Measurements from ENCODE around the gene THPO.
A peak's percentile ranks its signal among the peaks of the same experiment; 100 is the strongest.

Gene THPO

DNA sequence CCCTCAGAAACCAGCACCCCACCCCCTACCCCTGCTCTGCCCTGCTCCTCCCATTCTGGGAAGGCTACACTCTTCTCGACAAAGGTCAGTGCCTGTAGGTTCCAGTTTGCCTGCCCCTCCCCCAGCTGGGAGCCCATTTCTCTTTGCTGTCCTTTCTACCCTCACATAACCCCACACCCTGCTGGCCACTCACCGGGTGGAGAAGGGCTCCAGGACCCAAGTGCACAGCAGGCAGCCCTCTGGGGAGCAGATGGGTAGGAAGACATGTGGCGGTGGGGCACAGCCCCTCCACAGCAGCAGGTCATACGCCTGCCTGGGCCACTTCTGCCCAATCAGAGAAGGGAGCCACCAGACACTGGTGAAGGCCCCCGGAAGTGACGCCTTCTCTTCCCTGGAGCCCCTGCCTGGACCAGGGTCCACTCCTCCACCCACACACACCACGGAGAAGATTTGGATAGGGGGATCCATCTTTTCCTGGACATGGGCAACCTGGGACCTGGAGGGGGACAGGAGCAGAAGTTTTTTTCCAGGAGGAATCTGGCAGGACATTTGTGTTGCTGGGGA is at the start of gene THPO:
Gene THPO, minus strand, starts transcription at position 326 of the 564 bp plus-strand sequence. CDS start 1,948 bp downstream, outside the sequence.
- DNase-seq (ENCODE audit: low spot score): no peak

DNA sequence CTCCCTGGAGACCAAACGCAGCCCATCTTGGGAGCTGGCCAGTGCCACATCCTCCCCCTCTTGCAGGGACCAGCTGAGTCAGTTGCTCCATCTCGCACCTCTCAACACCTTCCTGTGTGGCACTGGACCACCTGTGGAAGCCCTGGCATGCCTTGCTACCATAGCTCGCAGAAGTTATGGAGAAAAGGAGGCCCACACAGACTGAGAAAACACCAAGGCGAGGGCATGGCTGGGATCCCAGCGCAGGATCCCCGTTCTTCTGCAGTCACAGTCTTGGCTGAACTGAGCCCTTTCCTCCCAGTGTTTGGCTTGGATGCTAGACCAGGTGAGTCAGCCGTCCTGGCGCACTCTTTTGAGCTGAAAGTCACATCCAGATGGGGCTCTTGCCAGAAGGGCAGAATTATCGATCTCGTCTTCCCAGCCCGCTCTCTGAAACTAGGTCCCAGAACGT is 48.7 kb upstream of the THPO start:
- no peak for DNase-seq (ENCODE audit: low spot score)

DNA sequence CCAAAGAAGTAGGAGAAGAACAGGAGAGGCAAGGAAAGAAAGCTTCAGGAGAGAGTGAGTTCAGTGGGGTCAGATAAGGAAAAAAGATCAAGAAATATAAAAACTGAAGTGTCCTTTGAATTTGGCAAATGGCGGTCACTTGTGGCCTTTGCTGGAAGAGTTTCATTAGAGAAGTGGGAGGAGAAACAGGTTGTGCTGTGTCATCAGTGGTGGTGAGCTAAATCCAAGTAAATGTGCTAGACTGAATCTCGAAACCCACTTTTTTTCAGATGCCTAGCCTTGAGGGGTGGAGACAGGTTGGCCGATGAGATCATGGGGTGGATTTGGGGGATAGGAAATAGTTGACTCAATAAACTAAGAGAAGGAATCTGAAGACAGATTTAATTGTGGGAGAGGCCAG is 45.6 kb upstream of the THPO start:
- DNase-seq (ENCODE audit: low spot score): no peak

DNA sequence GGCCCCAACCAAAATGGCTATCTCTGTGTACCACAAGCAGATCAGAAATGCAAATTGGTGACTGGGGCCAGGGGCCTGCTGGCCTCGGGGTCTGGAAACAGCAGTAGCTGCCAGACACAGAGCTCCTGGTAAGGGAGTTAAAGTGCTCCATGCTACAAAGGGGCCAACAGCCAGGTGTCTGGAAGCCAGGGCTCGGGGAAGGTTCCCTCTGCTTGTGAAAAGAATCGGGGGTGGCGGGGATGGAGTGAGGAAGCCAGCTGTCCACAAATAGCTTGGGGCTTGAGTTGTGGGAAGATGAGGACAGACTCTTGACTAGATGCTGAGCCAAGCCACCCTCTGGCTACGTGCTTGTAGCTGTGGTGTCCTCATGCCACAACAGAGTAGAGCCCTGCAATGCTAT is 41.2 kb upstream of the THPO start:
- DNase-seq (ENCODE audit: low spot score): no peak

GRCh38 chr3:184417619-184418327 is 39.8 kb upstream of the THPO start:
- DNase-seq (ENCODE audit: low spot score): peak; percentile 88

DNA sequence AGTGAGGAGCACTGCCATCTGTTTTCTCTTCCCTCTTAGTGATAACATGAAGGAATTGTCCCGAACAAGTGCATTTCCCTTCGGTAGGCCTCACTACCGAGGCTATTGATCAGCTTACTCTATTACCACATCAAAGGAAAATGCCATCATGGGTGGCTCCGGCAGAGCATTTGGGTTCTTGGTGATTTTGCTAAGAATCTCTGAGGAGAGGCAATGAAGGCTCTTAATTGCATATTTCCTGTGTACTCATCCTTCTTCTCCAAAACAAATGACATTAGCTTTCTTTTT is 37.1 kb upstream of the THPO start:
- no peak for DNase-seq (ENCODE audit: low spot score)

- DNase-seq (ENCODE audit: low spot score): peak; percentile 26
These were observed 36.6 kb upstream of the THPO start for GRCh38 chr3:184414418-184415202.

GRCh38 chr3:184409946-184410500 is 32.0 kb upstream of the THPO start:
- DNase-seq (ENCODE audit: low spot score): no peak

GRCh38 chr3:184409331-184409926 is 31.4 kb upstream of the THPO start:
- DNase-seq (ENCODE audit: low spot score): no peak

GRCh38 chr3:184405075-184406030 is 27.3 kb upstream of the THPO start:
- no peak for DNase-seq (ENCODE audit: low spot score)

GRCh38 chr3:184399410-184399809 is 21.4 kb upstream of the THPO start:
- DNase-seq (ENCODE audit: low spot score): no peak

DNA sequence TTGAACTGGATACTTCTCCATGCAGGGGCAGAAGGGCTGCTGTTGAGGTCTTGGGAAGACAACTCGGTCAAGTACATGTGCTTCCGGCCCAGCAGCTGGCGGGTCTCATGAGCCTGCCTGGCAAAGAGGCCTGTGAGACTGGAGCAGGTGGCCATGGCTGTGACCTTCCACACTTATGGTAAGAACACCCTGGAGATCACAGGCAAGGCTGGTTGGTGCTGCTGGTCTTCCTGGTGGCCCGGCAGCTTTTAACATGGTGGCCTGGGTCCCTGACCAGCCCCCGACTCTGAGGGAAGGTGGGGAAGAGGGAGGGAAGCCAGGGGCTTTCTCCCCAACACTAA is 17.3 kb upstream of the THPO start:
- no peak for DNase-seq (ENCODE audit: low spot score)

- no peak for DNase-seq (ENCODE audit: low spot score)
These were observed 13.3 kb upstream of the THPO start for GRCh38 chr3:184391266-184391665.

DNA sequence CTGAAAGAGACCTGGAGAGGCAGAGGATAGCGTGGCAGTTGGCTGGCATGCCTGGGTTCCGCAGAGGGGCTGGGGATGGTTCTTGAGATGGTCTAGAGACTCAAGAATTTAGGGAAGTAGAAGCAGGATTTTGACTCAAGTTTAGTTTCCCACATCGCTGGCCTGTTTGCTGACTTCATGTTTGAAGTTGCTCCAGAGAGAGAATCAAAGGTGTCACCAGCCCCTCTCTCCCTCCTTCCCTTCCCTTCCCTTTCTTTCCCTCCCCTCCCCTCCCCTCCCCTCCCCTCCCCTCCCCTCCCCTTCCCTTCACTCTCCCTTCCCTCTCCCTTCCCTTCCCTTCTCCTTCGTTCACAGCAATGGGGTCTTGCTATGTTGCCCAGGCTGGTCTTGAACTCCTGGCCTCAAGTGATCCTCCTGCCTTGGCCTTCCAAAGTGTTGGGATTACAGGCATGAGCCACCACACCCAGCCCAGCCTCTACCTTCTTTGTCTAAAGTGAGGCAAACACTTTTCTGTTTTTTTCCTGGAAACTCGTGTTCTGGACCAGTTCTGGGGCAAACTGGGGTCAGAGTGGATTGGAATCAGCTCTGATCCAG is 12.0 kb upstream of the THPO start:
- no peak for DNase-seq (ENCODE audit: low spot score)

DNA sequence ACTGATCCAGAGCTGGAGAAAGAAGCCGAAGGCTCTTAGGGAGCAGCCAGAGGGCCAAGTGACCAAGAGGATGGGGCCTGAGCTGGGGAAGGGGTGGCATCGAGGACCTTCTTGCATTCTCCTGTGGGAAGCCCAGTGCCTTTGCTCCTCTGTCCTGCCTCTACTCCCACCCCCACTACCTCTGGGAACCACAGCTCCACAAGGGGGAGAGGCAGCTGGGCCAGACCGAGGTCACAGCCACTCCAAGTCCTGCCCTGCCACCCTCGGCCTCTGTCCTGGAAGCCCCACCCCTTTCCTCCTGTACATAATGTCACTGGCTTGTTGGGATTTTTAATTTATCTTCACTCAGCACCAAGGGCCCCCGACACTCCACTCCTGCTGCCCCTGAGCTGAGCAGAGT is 11.4 kb upstream of the THPO start:
- no peak for DNase-seq (ENCODE audit: low spot score)

GRCh38 chr3:184388936-184389230 is 10.9 kb upstream of the THPO start:
- DNase-seq (ENCODE audit: low spot score): no peak

DNA sequence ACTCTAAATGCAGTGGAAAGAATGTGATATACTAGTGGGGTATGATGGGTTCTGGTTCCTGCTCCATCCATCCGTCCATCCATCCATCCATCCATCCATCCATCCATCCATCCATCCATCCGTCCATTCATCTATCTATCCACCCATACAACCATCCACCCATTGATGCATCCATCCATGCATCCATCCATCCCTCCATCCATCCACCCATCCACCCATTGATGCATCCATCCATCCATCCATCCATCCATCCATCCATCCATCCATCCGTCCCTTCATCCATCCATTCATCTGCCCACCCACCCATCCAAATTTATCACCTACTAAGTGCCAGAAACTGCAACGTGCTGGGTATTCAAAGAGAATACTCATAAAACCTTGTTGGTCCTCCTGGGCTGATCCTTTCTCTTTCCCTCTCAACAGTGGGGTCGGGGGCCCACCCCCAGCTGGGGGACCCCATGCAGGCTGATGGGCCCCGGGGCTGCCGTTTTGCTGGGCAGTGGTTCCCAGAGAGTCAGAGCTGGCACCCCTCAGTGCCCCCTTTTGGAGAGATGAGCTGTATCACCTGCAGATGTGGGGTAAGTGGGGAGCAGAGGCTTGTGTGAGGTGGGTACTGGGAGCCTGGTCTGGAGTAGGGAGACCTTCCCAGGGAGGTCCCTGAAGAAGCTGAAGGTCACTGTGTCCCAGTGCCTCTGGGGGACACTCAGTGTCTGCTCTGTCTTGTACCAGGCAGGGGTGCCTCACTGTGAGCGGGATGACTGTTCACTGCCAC is 10.3 kb upstream of the THPO start:
- DNase-seq (ENCODE audit: low spot score): no peak

DNA sequence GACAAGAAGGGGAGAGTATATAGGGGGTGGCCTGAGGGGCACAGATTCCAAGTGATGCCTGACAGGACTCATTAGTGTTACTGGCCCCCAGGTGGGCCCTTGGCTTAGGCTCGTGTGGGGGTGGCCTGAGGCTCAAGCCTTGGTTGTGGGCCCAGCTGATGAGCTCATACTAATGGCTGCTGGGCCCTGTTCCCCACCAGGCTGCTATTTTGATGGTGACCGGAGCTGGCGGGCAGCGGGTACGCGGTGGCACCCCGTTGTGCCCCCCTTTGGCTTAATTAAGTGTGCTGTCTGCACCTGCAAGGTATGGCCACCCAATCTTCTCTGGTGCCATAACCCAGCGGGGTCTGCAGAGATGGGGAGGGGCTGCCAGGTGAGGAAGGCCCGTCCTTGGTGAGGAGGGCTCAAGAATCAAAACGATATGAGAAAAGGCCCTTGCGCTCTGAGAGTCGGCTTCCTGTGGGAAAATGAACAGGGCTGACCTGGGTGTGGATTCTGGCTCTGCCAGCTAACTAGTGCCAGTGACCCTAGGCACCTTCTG is 9.2 kb upstream of the THPO start:
- no peak for DNase-seq (ENCODE audit: low spot score)

DNA sequence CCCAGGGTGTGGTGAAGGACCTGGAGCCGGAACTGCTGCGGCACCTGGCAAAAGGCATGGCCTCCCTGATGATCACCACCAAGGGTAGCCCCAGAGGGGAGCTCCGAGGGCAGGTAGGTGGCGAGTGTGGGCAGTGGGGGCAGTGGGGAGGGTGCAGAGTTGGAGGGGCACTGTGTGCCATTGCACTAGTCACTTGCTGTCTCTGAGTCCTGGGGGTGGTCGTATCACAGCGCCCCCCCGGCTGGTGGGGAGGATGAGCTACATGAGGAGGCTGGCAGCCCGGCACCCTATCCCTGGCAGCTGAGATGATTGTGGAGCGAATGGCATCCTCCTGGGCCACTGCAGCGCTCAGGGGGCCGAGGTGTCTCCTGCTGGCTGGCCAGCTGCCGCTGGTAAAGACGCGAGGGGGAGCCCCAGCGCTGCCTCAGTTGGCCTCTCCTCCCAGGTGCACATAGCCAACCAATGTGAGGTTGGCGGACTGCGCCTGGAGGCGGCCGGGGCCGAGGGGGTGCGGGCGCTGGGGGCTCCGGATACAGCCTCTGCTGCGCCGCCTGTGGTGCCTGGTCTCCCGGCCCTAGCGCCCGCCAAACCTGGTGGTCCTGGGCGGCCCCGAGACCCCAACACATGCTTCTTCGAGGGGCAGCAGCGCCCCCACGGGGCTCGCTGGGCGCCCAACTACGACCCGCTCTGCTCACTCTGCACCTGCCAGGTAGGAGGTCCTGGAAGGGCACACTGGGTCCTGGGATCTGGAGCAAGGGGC is 8.2 kb upstream of the THPO start:
- no peak for DNase-seq (ENCODE audit: low spot score)

Data from NAMALWA (cell line).